Measurements from ENCODE around the gene QPRT. TPM values are rescaled to one million over a fixed set of nuclear protein-coding genes. Genes with fewer than 3 reads are reported as not detected.

Gene QPRT
- total RNA-seq, 1 experiment from 2014 or later = 138 TPM

GRCh38 chr16:29662000-29662728 lies 16.8 kb upstream of the QPRT start:
- Mint-ChIP-seq H3K27me3 (ENCODE audit: low read depth) (no peaks in the 10 kb centered on the region), H3K4me3 (no peak overlapping the region), H3K9me3 (no peaks in the 10 kb centered on the region), H3K27ac (no peak overlapping the region; the same call in 1 of the 2 replicates), H3K36me3 (no peaks in the 10 kb centered on the region), H3K4me1 (peaks cover 42% of the 10 kb centered on the region)
- no peak for ATAC-seq
- no peak for TF ChIP-seq ATF1 (CRISPR knock-in tag; IDR thresholded peaks at IDR 0.05)
- no peak for TF ChIP-seq ZNF263 (CRISPR knock-in tag; IDR thresholded peaks at IDR 0.05; ENCODE audit: low read depth)
- no peak for TF ChIP-seq FOXJ3 (CRISPR knock-in tag; IDR thresholded peaks at IDR 0.05; ENCODE audit: borderline replicate concordance)
- ChIA-PET CTCF (interaction anchor here (1.0 to 1.6 kb wide), 2 partner anchors 39 to 67 kb away, joined by 3 to 6 read pairs; no protein-coding TSS in a partner anchor), POLR2A (interaction anchor here (0.9 kb wide), 1 partner anchor 17 kb away, joined by 4 read pairs; the partner anchor contains the start of gene QPRT)
- no peak for DNase-seq (ENCODE audit: low spot score)

- TF ChIP-seq FOXP4 (CRISPR knock-in tag; IDR thresholded peaks at IDR 0.05) (no peak), ZNF138 (CRISPR knock-in tag; conservative IDR thresholded peaks at IDR 0.05) (no peak), ATF6 (CRISPR knock-in tag; IDR thresholded peaks at IDR 0.05) (no peak), NR3C1 (CRISPR knock-in tag; conservative IDR thresholded peaks at IDR 0.05; ENCODE audit: low read depth) (no peak), JUN (CRISPR knock-in tag; IDR thresholded peaks at IDR 0.05) (no peak), ZMAT4 (CRISPR knock-in tag; IDR thresholded peaks at IDR 0.05) (no peak), ETV6 (CRISPR knock-in tag; IDR thresholded peaks at IDR 0.05) (no peak)
- H3K4me3 Mint-ChIP-seq = no peak overlapping the region
- no peak for DNase-seq (ENCODE audit: low spot score)
- no peak overlapping the region for H3K27ac Mint-ChIP-seq
- no peaks in the 10 kb centered on the region for H3K9me3 Mint-ChIP-seq
- ATAC-seq = no peak
- ChIA-PET CTCF (interaction anchor here (1.0 to 1.6 kb wide), 2 partner anchors 38 to 67 kb away, joined by 3 to 6 read pairs; no protein-coding TSS in a partner anchor), POLR2A (interaction anchor here (0.9 kb wide), 1 partner anchor 17 kb away, joined by 4 read pairs; the partner anchor contains the start of gene QPRT)
- no peaks in the 10 kb centered on the region for H3K36me3 Mint-ChIP-seq
- peaks cover 46% of the 10 kb centered on the region for H3K4me1 Mint-ChIP-seq
- H3K27me3 Mint-ChIP-seq (ENCODE audit: low read depth) = no peaks in the 10 kb centered on the region
Observed at GRCh38 chr16:29662729-29663015, 16.3 kb upstream of the QPRT start.

GRCh38 chr16:29663016-29663806 lies 15.8 kb upstream of the QPRT start, which contains the start of gene SPN:
SPN (plus strand) TSS chr16:29663247; CDS start chr16:29663729, 482 bp downstream.
- Mint-ChIP-seq H3K4me3 (no peak within 1 kb of the TSS), H3K36me3 (no peaks in the 10 kb centered on the region), H3K4me1 (peaks cover 48% of the 10 kb centered on the region), H3K27me3 (ENCODE audit: low read depth) (no peaks in the 10 kb centered on the region), H3K9me3 (no peaks in the 10 kb centered on the region), H3K27ac (no peak within 1 kb of the TSS; the same call in 1 of the 2 replicates)
- DNase-seq (ENCODE audit: low spot score) (no peak), ATAC-seq (no peak)
- ChIA-PET CTCF (interaction anchor here (1.0 to 1.6 kb wide), 2 partner anchors 37 to 66 kb away, joined by 3 to 6 read pairs; no protein-coding TSS in a partner anchor), POLR2A (interaction anchor here (0.8 to 1.0 kb wide), 3 partner anchors 16 to 127 kb away, joined by 3 to 4 read pairs (median 3); partner anchors contain the start of genes KIF22 and QPRT)
- TF ChIP-seq ERG (CRISPR knock-in tag; IDR thresholded peaks at IDR 0.05) (no peak), IRF2 (CRISPR knock-in tag; IDR thresholded peaks at IDR 0.05; ENCODE audit: borderline replicate concordance, low read depth) (no peak), TEAD4 (CRISPR knock-in tag; IDR thresholded peaks at IDR 0.05) (no peak), ZNF416 (CRISPR knock-in tag; IDR thresholded peaks at IDR 0.05) (no peak), NR3C1 (CRISPR knock-in tag; conservative IDR thresholded peaks at IDR 0.05; ENCODE audit: low read depth) (no peak), FOXJ3 (CRISPR knock-in tag; IDR thresholded peaks at IDR 0.05; ENCODE audit: borderline replicate concordance) (no peak)
